Naive thymus-derived CD8-positive, alpha-beta T cell (primary cell): Measurements from ENCODE around the gene VPS16. TPM values are rescaled to one million over a fixed set of nuclear protein-coding genes. Genes with fewer than 3 reads are reported as not detected.
A peak's percentile ranks its signal among the peaks of the same experiment; 100 is the strongest.

ENCODE experiments used
- ATAC-seq, 2 donors: fragments of 150-1000 bp; cut with Tn5 transposase in 1 of 2; sonication (Bioruptor Pico), chemical (Tn5 transposase) in 1 of 2; 1 replicate in 1 of 2; 2 replicates in 1 of 2; pipeline ENCODE4 v1.10.0; 2021; ENCODE audit warnings: mild to moderate bottlenecking in 2 of 2, moderate library complexity in 2 of 2
- POLR2A ChIA-PET: fragments of 350-600 bp; sonication (Branson Sonifier 250); formaldehyde crosslinking; loops from one replicate; lab custom pipeline; 2021; ENCODE audit warnings: antibody characterized with exemption; lab: Charles Lee
- DNase-seq, 10 donors: peaks; one replicate each; pipeline versions ENCODE4 v3.0.0 to v3.0.0-alpha.2; 2020 to 2022
- H3K27ac Mint-ChIP-seq, 10 donors: one replicate each; pipeline ENCODE4 v1.8.0; 2020 to 2022; ENCODE audit warnings: mild to moderate bottlenecking in 10 of 10, mixed read lengths in 10 of 10, moderate library complexity in 4 of 10, inconsistent platforms in 1 of 10
- H3K27me3 Mint-ChIP-seq, 5 donors: one replicate each; pipeline ENCODE4 v1.8.0; 2021 to 2022; ENCODE audit warnings: mixed read lengths in 5 of 5
- H3K36me3 Mint-ChIP-seq, 3 donors: one replicate each; pipeline ENCODE4 v1.8.0; 2020 to 2022; ENCODE audit warnings: mixed read lengths in 3 of 3, mild to moderate bottlenecking in 2 of 3, inconsistent platforms in 1 of 3
- H3K4me1 Mint-ChIP-seq, 4 donors: one replicate each; pipeline ENCODE4 v1.8.0; 2021 to 2022; ENCODE audit warnings: mixed read lengths in 4 of 4
- H3K4me3 Mint-ChIP-seq, 10 donors: one replicate each; pipeline ENCODE4 v1.8.0; 2020 to 2022; ENCODE audit warnings: mild to moderate bottlenecking in 10 of 10, mixed read lengths in 10 of 10, moderate library complexity in 6 of 10, inconsistent platforms in 1 of 10
- H3K9me3 Mint-ChIP-seq, 9 donors: one replicate each; pipeline ENCODE4 v1.8.0; 2020 to 2022; ENCODE audit warnings: mixed read lengths in 9 of 9, mild to moderate bottlenecking in 3 of 9, inconsistent platforms in 1 of 9, moderate library complexity in 1 of 9
- polyA plus RNA-seq, 3 donors: library from polyadenylated mRNA; unstranded; fragments of 300-500 nt; fragmentation: Illumina TruSeq; gene quantifications; one replicate each; pipeline ENCODE4 v1.2.3, GENCODE V29; 2021
- total RNA-seq, 8 experiments: library from RNA in 2 of 8; stranded (reverse) in 2 of 8; gene quantifications; one replicate each; pipeline ENCODE4 v1.2.3 and lab custom pipeline; 2021 to 2026

VPS16 gene
- total and polyA plus RNA-seq, 5 experiments from 2014 or later, result 34.6 to 57.8 (median 40.6) TPM

- H3K9me3 Mint-ChIP-seq, result no peaks in the 10 kb centered on the region
- no peaks in the 10 kb centered on the region for H3K27me3 Mint-ChIP-seq
- H3K4me1 Mint-ChIP-seq, result peaks cover 25 to 42% (median 35%) of the 10 kb centered on the region in 4 donors
- H3K27ac Mint-ChIP-seq, result peak overlapping the region; percentile 82 to 96 (median 92)
- peak overlapping the region; percentile 71 to 91 (median 88) for H3K4me3 Mint-ChIP-seq
- H3K36me3 Mint-ChIP-seq, result peaks cover 0 to 18% (median 5%) of the 10 kb centered on the region in 3 donors
- ATAC-seq (no peak), DNase-seq (no peak)
- POLR2A ChIA-PET, result interaction anchor here (0.6 to 3.1 kb wide), 11 partner anchors 13 to 647 kb away, joined by 3 to 26 read pairs (median 7); partner anchors contain the start of genes IDH3B, NOP56 and PTPRA
These were observed 1.5 kb upstream of the VPS16 start for GRCh38 chr20:2838847-2839671.

GRCh38 chr20:2839732-2840137 lies 810 bp upstream of the VPS16 start:
- POLR2A ChIA-PET, result interaction anchor here (0.6 to 3.1 kb wide), 16 partner anchors 8 to 646 kb away, joined by 3 to 26 read pairs (median 4); partner anchors contain the start of genes CPXM1, EBF4, IDH3B and NOP56
- DNase-seq (no peak), ATAC-seq (no peak)
- Mint-ChIP-seq H3K4me1 (peaks cover 26 to 48% (median 40%) of the 10 kb centered on the region in 4 donors), H3K9me3 (no peaks in the 10 kb centered on the region), H3K27ac (peak overlapping the region; percentile 82 to 96 (median 92)), H3K27me3 (no peaks in the 10 kb centered on the region), H3K36me3 (peaks cover 0 to 12% (median 5%) of the 10 kb centered on the region in 3 donors), H3K4me3 (peak overlapping the region; percentile 71 to 91 (median 88))

- H3K4me1 Mint-ChIP-seq, result peaks cover 28 to 58% (median 48%) of the 10 kb centered on the region in 4 donors
- POLR2A ChIA-PET, result interaction anchor here (0.6 to 3.1 kb wide), 16 partner anchors 8 to 629 kb away, joined by 3 to 26 read pairs (median 4); partner anchors contain the start of genes EBF4, IDH3B, NOP56 and PTPRA
- peak overlapping the region in 9 of 10 donors; percentile 79 to 95 (median 87) for H3K27ac Mint-ChIP-seq
- peaks cover 0 to 5% (median 0%) of the 10 kb centered on the region in 3 donors for H3K36me3 Mint-ChIP-seq
- ATAC-seq (peak; percentile 19 to 31), DNase-seq (peak in 4 of 10 donors; percentile 13 to 42 (median 21))
- H3K27me3 Mint-ChIP-seq, result no peaks in the 10 kb centered on the region
- no peaks in the 10 kb centered on the region for H3K9me3 Mint-ChIP-seq
- H3K4me3 Mint-ChIP-seq, result peak overlapping the region; percentile 78 to 91 (median 90)
These were observed 504 bp downstream of the VPS16 start for GRCh38 chr20:2840967-2841531.

- Mint-ChIP-seq H3K9me3 (no peaks in the 10 kb centered on the region), H3K4me1 (peaks cover 19 to 46% (median 29%) of the 10 kb centered on the region in 4 donors), H3K36me3 (peaks cover 0 to 4% (median 0%) of the 10 kb centered on the region in 3 donors), H3K4me3 (no peak overlapping the region), H3K27ac (peak overlapping the region in 3 of 10 donors; percentile 12 to 73 (median 25)), H3K27me3 (no peaks in the 10 kb centered on the region)
- ATAC-seq (no peak), DNase-seq (no peak)
- POLR2A ChIA-PET, result no interaction called here
These were observed 5.1 kb downstream of the VPS16 start for GRCh38 chr20:2845607-2846006.

- no peaks in the 10 kb centered on the region for H3K27me3 Mint-ChIP-seq
- H3K9me3 Mint-ChIP-seq, result no peaks in the 10 kb centered on the region
- POLR2A ChIA-PET, result no interaction called here
- peaks cover 0 to 4% (median 0%) of the 10 kb centered on the region in 3 donors for H3K36me3 Mint-ChIP-seq
- ATAC-seq, result no peak
- no peak overlapping the region for H3K4me3 Mint-ChIP-seq
- DNase-seq, result no peak
- peaks cover 15 to 42% (median 27%) of the 10 kb centered on the region in 4 donors for H3K4me1 Mint-ChIP-seq
- peak overlapping the region in 1 of 10 donors; percentile 35 for H3K27ac Mint-ChIP-seq
These were observed 6.2 kb downstream of the VPS16 start for GRCh38 chr20:2846698-2847097.

- peak overlapping the region in 2 of 10 donors; percentile 10 to 39 for H3K27ac Mint-ChIP-seq
- no peaks in the 10 kb centered on the region for H3K27me3 Mint-ChIP-seq
- H3K9me3 Mint-ChIP-seq, result no peaks in the 10 kb centered on the region
- POLR2A ChIA-PET, result no interaction called here
- no peak for DNase-seq
- peaks cover 0 to 4% (median 0%) of the 10 kb centered on the region in 3 donors for H3K36me3 Mint-ChIP-seq
- H3K4me1 Mint-ChIP-seq, result peaks cover 20 to 52% (median 35%) of the 10 kb centered on the region in 4 donors
- ATAC-seq, result no peak
- no peak overlapping the region for H3K4me3 Mint-ChIP-seq
These were observed 7.3 kb downstream of the VPS16 start for GRCh38 chr20:2847802-2848201.

GRCh38 chr20:2849529-2849928 lies 9.0 kb downstream of the VPS16 start:
- Mint-ChIP-seq H3K27ac (peak overlapping the region in 1 of 10 donors; percentile 11), H3K27me3 (no peaks in the 10 kb centered on the region), H3K36me3 (peaks cover 0 to 2% (median 0%) of the 10 kb centered on the region in 3 donors), H3K4me3 (no peak overlapping the region), H3K4me1 (peaks cover 13 to 46% (median 34%) of the 10 kb centered on the region in 4 donors), H3K9me3 (no peaks in the 10 kb centered on the region)
- no peak for ATAC-seq
- DNase-seq, result no peak
- POLR2A ChIA-PET, result interaction anchor here (0.7 to 1.3 kb wide), 5 partner anchors 9 to 78 kb away, joined by 3 to 6 read pairs (median 4); partner anchors contain the start of genes PCED1A, PTPRA and VPS16

- Mint-ChIP-seq H3K27ac (peak overlapping the region in 4 of 10 donors; percentile 43 to 72 (median 60)), H3K9me3 (no peaks in the 10 kb centered on the region), H3K4me3 (no peak overlapping the region), H3K27me3 (no peaks in the 10 kb centered on the region), H3K4me1 (peaks cover 7 to 36% (median 23%) of the 10 kb centered on the region in 4 donors), H3K36me3 (peaks cover 0 to 2% (median 0%) of the 10 kb centered on the region in 3 donors)
- ATAC-seq, result no peak
- POLR2A ChIA-PET, result interaction anchor here (0.6 to 3.9 kb wide), 3 partner anchors 11 to 44 kb away, joined by 3 to 15 read pairs (median 3); partner anchors contain the start of genes PCED1A and VPS16
- DNase-seq, result no peak
These were observed 10.5 kb downstream of the VPS16 start for GRCh38 chr20:2851086-2851485.

- H3K36me3 Mint-ChIP-seq, result peaks cover 0 to 11% (median 1%) of the 10 kb centered on the region in 3 donors
- POLR2A ChIA-PET, result interaction anchor here (0.6 kb wide), 1 partner anchor 9 kb away, joined by 5 read pairs; no protein-coding TSS in a partner anchor
- H3K4me3 Mint-ChIP-seq, result no peak overlapping the region
- H3K27ac Mint-ChIP-seq, result no peak overlapping the region
- peaks cover 0 to 9% (median 4%) of the 10 kb centered on the region in 4 donors for H3K4me1 Mint-ChIP-seq
- ATAC-seq (no peak), DNase-seq (no peak)
- no peaks in the 10 kb centered on the region for H3K27me3 Mint-ChIP-seq
- no peaks in the 10 kb centered on the region for H3K9me3 Mint-ChIP-seq
These were observed 18.0 kb downstream of the VPS16 start for GRCh38 chr20:2858591-2858990.

- peaks cover 3 to 12% (median 5%) of the 10 kb centered on the region in 4 donors for H3K4me1 Mint-ChIP-seq
- H3K4me3 Mint-ChIP-seq, result no peak overlapping the region
- DNase-seq, result no peak
- POLR2A ChIA-PET, result no interaction called here
- peaks cover 0 to 12% (median 1%) of the 10 kb centered on the region in 3 donors for H3K36me3 Mint-ChIP-seq
- H3K9me3 Mint-ChIP-seq, result no peaks in the 10 kb centered on the region
- no peak for ATAC-seq
- peak overlapping the region in 1 of 10 donors; percentile 10 for H3K27ac Mint-ChIP-seq
- H3K27me3 Mint-ChIP-seq, result no peaks in the 10 kb centered on the region
These were observed 19.0 kb downstream of the VPS16 start for GRCh38 chr20:2859330-2860121.

- no peaks in the 10 kb centered on the region for H3K9me3 Mint-ChIP-seq
- POLR2A ChIA-PET, result interaction anchor here (0.6 to 4.9 kb wide), 7 partner anchors 8 to 213 kb away, joined by 3 to 26 read pairs (median 5); partner anchors contain the start of genes NOP56, PCED1A, PTPRA and VPS16
These were observed 24.1 kb downstream of the VPS16 start for GRCh38 chr20:2864626-2865025.

More at GRCh38 chr20:2864626-2865025, 24.1 kb downstream of the VPS16 start:
- H3K27ac Mint-ChIP-seq, result peak overlapping the region in 8 of 10 donors; percentile 19 to 90 (median 61)
- peak overlapping the region in 1 of 10 donors; percentile 43 for H3K4me3 Mint-ChIP-seq
- peaks cover 0 to 12% (median 1%) of the 10 kb centered on the region in 3 donors for H3K36me3 Mint-ChIP-seq
- ATAC-seq (no peak), DNase-seq (no peak)
- no peaks in the 10 kb centered on the region for H3K27me3 Mint-ChIP-seq
- peaks cover 33 to 47% (median 42%) of the 10 kb centered on the region in 4 donors for H3K4me1 Mint-ChIP-seq
